GM19438 (cell line): ENCODE data around the gene REN.

Experiments
- ATAC-seq: cut with Tn5 transposase; IDR thresholded peaks from one replicate; pipeline ENCODE4 v1.9.1; 2021; ENCODE audit warnings: low read depth; ENCODE audit not compliant: unreplicated experiment

REN gene

DNA sequence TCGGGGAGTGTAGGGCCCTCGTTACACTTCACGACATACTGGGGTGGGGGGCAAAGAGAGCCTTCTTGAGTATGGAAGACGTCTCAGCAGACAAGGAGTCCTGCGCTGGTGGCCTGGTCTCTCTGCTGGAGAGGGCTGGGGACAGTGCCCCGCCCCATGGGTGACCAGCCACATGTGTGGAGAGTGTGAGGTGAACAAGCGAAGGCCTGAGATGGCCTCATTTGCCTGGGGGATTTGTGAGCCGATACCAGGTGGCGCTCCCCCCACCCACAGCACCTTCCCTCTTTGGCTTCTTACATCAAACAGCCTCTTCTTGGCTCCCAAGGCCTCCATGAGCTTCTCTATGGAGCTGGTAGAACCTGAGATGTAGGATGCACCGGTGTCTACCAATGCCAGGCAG, 10.3 kb downstream of the REN start:
- no peak for ATAC-seq

DNA sequence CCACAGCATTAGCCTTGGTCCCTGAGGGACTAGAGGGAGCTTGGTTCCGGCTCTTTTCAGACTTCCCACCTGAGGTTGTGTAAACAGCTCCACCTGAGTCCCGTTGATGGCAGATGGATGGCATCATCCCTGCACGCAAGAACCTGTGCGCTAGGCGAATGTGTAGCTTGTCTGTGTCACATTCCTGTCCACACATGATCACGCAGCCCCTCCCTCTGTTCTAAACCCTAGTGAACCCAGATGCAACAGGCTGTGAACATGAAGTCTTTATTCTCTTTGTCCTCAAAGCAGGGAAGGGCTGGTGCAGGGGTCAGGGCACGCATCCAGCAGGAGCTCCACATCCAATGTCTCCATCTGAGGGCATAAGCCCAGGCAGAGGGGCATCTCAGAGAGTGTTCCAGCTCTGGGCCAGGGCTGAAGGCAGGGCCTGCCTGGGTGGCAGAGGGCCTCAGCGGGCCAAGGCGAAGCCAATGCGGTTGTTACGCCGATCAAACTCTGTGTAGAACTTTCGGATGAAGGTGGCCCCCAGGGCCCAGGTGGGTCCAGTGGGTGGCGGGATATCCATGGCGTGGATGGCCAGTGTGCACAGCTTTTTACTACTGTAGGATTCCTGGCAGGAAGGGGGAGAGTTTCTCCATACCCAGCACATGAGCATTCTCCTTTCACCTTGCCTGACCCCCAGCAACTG, 11.4 kb downstream of the REN start:
- ATAC-seq: no peak

DNA sequence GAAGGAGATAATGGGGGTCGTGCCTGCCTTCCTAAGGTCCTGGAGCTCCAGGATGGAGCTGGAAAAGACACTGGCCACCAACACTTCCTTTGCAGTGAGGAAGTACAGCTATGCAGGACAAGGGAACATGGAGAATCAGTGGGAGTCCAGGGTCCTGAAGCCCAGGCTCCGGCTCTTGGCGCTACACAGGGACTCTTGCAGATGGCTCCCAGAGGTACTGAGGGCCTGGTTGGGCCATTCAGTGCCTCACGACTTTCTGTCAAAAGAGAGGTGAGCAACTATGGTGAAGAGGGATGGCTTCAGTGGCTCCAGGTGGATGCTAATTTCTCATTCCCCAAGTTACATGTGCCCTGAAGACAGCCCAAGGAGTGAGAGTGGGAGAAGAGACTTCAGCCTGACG, 12.5 kb downstream of the REN start:
- ATAC-seq: no peak

DNA sequence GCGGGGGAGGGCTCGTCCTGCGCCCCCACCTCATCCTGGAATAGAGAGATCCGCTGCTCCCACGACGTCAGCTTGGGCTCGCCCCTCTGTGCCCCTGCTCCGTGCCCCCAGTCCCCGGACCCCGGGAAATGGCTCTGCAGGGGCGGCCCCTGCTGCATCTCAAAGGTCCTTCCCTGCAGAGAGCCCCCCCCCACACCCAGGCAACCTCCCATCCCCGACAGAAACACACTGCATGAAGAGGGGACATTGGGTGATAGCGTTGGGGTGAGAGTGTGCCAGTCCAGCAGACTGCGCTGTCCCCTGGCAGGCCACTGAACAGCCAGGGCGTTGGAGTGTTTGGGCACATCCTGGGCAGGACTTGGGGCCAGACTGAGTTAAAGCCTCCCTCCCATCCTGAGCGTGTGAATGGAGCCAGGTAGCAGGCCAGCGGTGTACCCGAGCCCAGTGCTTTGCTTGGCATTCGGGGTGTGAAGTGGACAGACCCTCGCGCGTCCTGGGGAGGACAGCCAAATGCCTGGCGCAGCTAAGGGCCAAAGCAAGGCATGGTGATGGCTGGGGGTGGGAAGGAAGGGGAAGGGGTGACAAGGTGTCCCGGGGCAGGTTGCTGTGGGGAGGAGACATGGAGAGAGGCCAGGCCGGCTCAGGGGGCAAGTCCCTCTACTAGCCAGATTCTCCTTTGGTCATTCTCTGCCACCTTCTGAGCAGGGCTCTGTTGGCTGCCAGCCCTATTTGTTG, 13.7 kb downstream of the REN start:
- no peak for ATAC-seq

- ATAC-seq: no peak
Observed at GRCh38 chr1:204151552-204152309, 14.4 kb downstream of the REN start, which contains the start of gene ETNK2. Gene ETNK2 (minus strand): TSS chr1:204152044. CDS start chr1:204151852, 192 bp downstream.

DNA sequence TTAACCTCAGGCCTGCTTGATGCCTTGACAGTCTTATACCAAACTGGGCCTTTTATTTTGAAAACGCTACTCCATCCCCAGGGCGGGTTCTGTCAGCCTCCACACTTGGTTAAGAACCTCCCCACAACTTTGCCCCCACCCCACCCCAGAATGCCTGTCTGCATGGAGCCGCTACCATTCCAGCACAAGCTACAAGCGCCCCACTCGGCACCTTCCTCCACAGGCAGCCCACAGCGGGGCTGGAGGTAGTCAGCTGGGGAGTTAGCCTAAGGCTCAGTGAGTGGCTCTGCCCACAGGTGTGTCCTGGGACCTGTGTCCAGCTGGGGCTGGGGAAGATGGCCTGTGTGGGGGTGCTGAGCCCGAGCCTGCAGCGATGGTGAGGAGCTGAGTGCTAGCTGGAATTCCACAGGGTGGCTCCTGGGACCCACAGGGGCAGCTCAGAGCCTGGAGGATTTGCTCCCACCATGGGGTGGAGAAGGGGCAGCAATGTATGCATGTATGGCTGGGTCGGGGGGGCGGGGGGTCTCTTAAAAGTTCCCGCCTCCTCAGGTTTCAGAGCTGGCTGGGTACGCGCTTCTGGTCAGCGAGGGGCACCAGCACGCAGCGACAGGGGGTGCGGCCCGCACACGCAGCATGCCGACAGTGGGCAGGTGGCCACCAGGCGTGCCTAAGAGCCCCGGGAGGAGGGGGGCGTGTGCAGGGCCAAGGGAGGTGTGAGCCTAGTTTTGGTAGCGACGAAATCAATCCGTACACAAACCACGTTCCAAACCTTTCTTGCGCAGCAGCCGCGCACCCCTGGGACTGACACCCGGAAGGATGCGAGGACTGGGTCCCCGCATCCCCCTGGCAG, 15.2 kb downstream of the REN start:
- no peak for ATAC-seq

DNA sequence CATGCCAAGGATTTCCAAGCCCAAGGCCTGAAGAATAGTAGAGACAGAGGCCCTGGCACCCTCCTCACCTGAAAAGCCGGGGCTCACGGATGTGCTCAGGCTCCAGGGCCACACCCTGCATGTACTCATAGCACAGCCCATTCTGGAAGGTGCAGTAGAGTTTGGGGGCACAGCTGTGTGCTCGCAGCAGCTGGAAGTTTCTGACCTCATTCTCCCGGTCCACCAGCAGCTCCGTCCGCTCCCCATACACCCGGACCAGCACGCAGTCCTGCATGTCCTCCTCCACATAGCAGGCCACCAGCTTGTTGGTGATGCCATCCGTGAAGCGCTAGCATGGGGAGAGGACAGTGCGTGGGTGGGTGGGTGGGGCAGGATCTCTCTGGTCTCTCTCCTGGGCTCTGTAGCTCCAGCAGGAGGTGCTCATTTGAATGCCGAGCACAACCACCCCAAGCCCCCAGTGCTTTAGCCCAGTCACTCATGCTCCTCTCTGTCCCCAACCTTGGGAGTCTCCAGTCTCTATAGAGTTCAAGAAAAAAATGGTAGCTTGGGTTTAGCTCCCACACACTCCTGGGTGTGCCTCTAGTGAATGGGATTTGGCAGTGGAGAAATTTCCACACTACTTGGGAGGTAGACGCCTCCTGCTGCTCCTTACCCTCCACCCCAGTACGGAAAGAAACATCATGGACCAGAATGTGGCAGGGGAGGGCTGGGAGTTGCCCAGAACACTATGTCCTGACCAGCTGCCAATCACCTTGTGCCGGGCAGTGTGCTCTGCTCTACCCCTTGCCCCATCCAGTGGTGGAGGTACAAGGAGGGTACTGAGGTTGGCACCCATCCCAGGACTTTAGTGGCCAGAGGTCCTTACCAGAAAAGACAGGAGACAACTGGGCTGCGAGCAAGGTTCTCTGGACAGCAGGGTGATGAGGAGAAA, 16.2 kb downstream of the REN start:
- ATAC-seq: no peak

DNA sequence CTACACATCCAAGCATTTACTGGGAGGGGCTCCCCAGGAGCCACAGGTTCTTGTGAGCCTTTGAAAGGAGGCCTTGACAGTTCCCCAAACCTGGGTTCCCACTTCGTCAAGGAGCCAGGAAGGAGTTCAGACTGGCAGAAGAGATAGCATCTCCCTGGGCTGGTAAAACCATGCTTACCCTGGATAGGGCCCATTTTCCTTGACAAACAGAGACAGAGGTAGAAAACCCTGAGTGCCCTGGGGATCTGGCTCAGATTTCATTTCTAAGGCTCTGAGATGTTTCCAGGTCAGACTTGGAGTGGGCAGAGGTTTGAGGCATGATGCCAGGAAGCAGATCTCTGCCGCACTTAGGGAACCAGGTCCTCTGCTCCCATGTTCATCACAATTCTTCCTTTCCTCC, 17.0 kb downstream of the REN start:
- ATAC-seq: no peak

- no peak for ATAC-seq
Observed at GRCh38 chr1:204147406-204148383, 18.4 kb downstream of the REN start.

GRCh38 chr1:204146965-204147364, 19.2 kb downstream of the REN start:
- ATAC-seq: no peak

GRCh38 chr1:204146309-204146708, 19.8 kb downstream of the REN start:
- no peak for ATAC-seq

DNA sequence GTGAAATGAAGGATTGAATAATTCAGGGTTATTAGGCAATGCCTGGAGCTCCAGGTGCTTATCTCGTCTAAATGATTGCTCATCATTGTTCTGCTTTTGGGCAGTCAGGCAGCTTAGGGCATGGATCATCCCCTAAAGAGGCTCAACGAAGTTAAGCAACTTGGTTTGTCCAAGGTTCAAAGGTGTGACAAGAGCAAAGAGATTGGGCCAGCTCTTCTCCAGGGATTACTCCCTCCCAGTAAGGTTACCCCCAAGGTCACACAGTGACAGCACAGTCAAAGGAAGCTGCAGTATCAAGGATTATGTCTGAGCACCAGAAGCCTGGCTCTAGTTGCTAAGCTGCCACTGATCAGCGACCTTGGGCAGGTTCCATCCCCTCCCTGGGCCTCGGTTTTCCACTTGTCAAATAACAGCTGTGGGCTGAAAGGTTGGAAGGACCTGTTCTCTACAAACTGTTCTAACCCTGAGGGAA, 21.1 kb downstream of the REN start:
- no peak for ATAC-seq

GRCh38 chr1:204143276-204144041, 22.7 kb downstream of the REN start:
- ATAC-seq: no peak

- ATAC-seq: no peak
Observed at GRCh38 chr1:204142032-204142974, 23.8 kb downstream of the REN start.

GRCh38 chr1:204141131-204141530, 25.0 kb downstream of the REN start:
- ATAC-seq: no peak

DNA sequence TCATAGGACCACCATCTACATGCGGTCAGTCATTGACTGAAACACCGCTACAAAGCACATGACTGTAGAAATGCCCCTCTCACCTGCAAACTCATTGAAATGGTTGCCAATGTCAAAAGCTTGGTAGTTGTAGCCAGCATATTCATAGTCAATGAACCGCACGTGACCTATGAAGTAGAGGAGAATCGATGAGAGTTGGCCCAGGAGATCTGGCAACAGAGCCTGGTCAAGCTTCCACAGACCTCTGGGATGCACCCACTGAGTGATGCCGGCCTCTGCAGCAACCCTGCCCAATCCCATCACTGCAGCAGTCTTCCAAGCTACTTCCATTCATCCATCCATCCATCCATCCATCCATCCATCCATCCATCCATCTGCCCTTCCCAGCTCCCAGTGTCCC, 26.2 kb downstream of the REN start:
- ATAC-seq: no peak
